ENCODE measurements around the gene ELP5. TPM values are rescaled to one million over a fixed set of nuclear protein-coding genes. Genes with fewer than 3 reads are reported as not detected.
A peak's percentile ranks its signal among the peaks of the same experiment; 100 is the strongest.

The ELP5 gene
- total RNA-seq, 1 experiment from 2014 or later = 75.3 TPM

DNA sequence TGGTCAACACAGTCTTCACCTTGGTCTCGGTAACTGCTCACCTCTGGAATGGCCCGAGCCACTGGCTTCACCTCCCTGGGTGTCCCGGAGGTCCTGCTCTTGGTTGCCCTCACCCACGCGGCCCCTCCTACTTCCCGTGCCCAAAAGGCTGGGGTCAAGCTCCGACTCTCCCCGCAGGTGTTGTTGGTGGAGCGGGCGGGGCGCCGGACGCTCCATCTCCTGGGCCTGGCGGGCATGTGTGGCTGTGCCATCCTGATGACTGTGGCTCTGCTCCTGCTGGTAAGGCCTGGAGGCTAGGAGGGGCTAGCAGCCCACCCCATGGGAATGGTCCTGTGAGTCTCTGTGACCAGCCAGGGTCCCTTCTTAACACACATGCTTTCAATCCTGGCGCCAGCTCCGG lies 32.9 kb downstream of the ELP5 start:
- no peak for DNase-seq (ENCODE audit: low read depth)

DNA sequence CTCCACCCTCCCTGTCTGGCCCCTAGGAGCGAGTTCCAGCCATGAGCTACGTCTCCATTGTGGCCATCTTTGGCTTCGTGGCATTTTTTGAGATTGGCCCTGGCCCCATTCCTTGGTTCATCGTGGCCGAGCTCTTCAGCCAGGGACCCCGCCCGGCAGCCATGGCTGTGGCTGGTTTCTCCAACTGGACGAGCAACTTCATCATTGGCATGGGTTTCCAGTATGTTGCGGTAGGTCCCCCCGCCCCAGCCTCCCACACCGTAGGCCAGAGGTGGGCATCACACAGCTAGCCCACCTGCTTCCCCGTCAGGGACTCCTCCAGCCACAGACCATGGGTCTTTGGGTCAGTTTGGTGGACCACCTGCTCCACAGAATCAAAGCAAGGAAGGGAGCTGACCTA lies 33.7 kb downstream of the ELP5 start:
- DNase-seq (ENCODE audit: low read depth) = no peak

DNA sequence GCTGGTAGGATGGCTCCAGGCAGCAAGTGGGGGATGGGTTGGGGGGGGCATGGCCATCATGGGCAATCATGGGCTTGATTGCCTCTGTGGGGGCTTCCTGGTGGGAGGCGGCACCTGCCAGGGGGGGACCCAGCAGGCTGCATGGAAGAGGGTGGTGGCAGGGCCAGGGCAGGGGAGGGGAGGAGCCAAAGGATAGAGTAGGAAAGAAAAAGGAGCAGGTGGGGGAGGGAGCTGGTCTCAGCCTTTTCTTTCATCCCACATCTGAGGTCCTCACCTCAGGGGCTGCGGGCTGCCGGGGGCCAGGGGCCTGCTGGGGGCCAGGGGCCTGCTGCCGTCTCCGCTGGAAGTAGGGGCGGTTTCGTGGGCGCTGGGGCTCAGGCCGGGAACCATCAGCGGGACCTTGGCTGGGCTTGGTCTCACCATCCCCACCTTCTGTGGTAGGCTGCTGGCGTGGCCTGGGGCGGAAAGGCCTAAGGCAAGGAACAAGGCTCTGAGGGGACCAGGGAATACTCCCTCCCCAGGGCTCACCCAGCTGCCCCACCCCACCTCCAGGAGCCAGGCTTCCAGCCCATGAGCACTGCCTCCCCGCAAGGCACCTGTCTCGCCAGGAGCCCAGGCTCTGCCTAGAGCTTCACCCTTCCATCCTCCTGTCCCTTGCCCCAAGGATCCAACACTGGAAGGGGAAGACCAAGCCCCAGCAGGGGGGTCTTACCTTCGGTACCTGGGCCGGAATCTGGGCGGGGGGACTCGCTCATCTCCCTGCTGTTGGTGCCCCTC lies 37.4 kb downstream of the ELP5 start:
- no peak for DNase-seq (ENCODE audit: low read depth)

GRCh38 chr17:7290166-7290565 lies 38.2 kb downstream of the ELP5 start:
- DNase-seq (ENCODE audit: low read depth) = no peak

- DNase-seq (ENCODE audit: low read depth) = no peak
Observed at GRCh38 chr17:7290685-7291084, 38.7 kb downstream of the ELP5 start.

DNA sequence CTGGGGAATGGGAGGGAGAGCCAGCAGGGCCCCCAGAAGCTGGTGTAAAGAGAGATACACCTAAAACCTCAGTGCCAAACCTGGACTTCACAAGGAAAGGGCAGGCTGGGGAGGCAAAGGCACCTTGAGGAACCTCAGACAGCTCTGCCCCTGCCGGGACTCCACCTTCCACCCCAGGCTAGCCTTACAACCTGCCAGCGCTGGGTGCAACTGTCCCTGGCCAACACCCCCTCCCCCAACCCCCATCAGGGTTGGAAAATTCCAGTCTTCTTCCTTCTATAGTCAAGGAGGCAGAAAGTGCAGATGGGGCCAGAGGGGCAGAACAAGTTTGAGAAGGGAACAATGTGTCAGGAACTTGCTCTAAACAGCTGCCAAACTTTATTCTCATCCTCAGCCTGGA lies 40.2 kb downstream of the ELP5 start:
- no peak for DNase-seq (ENCODE audit: low read depth)

DNA sequence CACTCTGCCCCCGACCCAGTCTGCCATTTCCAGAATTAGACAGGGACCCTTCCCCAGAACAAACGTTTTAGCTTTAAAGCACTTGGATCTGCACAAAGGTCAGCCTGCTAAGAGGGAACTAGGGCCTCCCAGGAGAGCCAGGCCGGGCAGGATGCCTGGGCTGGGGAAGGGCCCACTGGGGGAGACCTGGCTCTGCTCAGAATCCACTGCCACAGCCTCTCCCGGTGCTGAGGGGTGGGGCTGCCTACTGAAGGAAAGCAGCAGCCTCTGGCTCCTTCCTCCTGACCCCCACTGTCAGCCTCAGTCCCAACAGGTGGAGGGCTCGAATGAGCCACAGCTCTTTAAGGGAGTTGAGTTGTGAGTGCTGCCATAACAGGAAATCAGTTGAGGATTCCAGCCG lies 40.7 kb downstream of the ELP5 start:
- no peak for DNase-seq (ENCODE audit: low read depth)

DNA sequence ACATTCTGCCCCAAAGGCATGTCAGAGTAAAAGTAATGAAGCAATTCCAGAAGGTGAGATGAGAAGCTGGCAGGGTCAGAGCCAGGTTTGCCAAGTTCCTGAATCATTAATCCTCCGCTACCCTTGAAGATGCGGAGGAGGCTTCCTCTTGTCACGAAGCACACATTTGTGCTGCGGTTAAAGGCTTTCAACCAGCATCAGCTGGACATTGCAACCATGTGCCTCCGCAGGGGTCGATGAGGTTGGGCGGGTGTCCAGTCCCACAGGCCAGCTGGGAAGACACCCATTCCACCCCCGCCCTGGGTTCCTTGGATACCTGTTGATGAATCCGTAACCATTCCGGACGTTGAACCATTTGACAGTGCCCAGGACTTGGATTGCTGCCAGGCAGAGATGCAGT lies 41.1 kb downstream of the ELP5 start:
- peak; percentile 76 for DNase-seq (ENCODE audit: low read depth)

DNA sequence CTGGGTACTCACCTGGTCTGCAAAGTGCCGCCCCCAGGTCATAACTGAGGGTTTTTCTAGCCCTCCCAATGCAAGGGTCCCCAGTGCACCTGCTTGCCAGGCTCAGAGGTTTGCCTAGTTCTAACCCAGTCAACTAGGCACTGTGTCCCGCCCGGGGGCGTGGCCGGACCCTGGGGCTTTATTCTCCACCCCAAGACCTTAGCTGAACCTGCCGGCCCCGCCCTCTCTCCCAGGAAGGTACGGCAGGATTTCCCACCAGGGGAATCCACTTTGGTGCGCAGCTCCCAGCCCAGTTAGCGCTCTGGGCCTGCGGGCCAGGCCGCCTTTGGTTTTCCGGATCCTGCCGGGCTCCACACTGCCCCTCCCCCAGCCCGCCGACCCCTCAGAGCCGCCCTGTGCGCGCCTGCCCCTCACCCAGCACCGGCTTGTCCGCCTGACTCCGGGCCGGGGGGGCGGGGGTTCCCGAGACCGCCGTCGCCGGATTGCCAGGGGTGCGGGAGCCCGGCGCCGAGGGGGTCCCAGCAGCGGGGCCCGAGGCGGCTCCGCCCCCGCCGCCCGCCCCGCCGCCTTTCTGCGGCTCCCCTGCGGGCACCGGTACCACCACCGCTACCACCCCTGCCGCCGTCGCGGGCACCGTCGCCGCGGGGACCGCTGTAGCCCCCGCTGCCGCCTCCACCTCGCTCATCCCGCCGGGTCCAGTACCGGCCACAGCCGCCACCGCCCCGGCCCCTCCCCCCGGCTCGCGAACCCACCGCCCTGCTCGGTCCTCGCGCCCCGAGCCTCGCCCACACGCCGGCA lies 42.0 kb downstream of the ELP5 start:
- DNase-seq (ENCODE audit: low read depth) = no peak

GRCh38 chr17:7294614-7295153 lies 42.7 kb downstream of the ELP5 start, which contains the start of gene YBX2:
Gene YBX2 (minus strand): TSS chr17:7294639. CDS start chr17:7294500, 139 bp downstream.
- peak; percentile 66 for DNase-seq (ENCODE audit: low read depth)

DNA sequence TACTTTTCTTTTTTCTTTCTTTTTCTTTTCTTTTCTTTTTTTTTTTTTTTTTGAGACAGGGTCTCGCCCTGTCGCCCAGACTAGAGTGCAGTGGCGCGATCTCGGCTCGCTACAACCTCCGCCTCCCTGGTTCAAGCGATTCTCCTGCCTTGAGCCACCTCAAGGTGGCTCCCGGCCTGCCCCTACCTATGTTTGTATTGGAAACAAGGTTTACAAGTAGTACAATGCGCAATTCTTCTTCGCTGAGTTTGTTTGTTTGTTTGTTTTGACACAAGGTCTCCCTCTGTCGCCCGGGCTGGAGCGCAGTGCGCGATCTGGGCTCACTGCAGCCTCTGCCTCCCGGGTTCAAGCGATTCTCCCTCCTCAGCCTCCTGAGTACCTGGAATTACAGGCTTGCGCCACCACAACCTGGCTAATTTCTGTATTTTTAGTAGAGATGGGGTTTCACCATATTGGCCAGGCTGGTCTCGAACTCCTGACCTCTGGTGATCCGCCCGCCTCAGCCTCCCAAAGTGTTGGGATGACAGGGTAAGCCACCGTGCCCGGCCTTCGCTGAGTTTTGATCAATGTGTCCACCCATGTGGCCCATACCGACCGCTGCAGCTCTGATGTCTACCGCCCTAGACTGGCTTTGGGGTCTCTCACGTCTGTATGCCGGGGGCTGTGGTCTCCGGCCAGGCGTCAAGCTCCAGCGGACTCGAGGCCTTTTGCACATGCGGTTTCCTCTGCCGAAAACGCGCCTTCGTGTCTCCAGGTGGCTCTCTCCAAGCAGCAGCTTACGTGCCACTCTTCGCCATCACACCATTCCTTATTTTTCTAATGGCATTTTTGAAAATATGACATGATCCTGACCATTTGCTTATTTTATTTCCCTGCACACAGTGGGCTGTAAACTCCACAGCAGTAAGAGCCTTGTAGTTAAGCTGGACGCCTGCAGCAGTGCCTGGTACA lies 43.5 kb downstream of the ELP5 start:
- DNase-seq (ENCODE audit: low read depth) = no peak

DNA sequence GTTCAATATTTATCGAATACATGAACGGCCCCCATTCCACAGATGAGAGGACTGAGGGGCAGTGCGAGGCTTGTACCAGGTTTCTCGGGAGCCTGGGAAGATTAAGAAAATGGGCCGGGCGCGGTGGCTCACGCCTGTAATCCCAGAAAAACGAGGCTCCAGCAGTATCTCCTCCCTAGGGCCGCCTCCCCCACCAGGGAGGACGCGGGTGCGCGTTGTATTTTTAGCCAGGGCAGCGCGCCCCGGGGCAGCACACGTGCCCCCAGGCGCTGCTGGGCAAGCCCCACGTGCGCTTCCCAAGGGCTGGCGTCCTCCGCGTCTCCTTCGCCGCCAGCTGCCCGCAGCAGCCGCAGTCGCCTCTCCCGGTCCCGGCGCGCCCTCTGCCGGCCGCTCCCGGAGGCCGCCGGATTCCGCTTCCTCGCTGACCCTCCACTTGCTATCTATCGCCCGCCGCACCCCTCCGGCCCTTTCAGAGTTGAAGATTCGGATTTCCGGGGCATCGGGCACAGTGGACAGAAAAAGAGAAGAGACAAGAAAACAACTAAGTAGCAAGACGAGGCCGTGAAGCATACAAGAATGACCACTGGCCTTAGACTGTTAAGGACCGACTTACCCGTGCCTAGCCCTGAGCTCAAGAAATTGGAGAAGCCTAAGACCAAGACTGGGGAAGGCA lies 44.3 kb downstream of the ELP5 start:
- DNase-seq (ENCODE audit: low read depth) = peak; percentile 73

DNA sequence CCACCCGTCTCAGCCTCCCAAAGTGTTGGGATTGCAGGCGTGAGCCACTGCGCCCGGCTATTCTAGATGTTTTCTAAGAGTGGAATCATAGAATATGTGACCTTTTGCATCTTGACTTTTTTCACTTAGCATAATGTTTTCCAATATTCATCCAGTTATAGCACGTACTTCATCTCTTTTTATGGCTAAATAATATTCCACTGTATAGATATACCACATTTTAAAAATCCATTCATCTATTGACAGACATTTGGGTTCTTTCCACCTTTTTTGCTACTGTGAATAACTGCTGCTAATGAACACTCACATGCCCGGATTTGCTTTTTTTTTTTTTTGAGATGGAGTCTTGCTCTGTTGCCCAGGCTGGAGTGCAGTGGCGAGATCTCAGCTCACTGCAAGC lies 52.2 kb downstream of the ELP5 start:
- DNase-seq (ENCODE audit: low read depth) = no peak

DNA sequence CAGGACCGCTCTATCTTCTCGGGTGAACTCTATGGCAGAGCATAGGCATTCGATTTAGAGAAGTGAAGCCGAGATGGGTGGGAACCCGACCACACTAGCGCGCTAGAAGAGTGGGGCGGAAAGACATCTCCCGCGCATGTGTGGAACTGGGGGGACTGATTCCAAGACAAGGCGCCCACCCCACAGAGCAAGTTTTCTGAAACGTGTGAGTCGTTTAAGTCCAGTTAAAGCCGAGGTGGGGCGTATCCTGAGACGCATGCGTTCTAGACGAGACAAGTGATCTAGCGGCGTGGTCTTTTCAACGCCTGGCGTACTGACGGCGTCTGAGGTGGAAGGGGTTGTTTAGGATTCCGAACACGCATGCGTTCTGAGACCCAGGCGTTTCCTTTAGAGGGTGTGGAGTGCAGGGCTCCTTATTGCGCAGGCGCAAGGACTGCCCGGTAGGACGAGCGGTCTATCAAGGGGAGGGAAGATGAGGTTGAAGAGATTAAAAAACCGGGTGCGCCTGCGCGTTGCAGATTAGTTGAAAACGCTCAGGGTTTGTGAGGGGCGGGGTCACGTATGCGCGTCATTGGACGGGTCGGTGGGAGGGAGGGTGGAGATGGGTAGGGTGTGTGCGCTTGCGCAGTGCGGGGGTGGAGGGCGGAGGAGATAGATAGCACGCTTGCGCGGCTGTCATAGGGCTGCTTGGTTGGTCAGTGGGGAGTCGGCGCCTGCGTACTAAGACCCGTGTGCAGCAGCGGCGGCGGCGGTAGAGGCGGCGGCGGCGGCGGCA lies 55.1 kb downstream of the ELP5 start, which contains the start of gene EIF5A:
Gene EIF5A (plus strand): TSS at position 718 of the 775 bp plus-strand sequence. CDS start 2,008 bp downstream, outside the sequence.
- DNase-seq (ENCODE audit: low read depth) = peak; percentile 100

DNA sequence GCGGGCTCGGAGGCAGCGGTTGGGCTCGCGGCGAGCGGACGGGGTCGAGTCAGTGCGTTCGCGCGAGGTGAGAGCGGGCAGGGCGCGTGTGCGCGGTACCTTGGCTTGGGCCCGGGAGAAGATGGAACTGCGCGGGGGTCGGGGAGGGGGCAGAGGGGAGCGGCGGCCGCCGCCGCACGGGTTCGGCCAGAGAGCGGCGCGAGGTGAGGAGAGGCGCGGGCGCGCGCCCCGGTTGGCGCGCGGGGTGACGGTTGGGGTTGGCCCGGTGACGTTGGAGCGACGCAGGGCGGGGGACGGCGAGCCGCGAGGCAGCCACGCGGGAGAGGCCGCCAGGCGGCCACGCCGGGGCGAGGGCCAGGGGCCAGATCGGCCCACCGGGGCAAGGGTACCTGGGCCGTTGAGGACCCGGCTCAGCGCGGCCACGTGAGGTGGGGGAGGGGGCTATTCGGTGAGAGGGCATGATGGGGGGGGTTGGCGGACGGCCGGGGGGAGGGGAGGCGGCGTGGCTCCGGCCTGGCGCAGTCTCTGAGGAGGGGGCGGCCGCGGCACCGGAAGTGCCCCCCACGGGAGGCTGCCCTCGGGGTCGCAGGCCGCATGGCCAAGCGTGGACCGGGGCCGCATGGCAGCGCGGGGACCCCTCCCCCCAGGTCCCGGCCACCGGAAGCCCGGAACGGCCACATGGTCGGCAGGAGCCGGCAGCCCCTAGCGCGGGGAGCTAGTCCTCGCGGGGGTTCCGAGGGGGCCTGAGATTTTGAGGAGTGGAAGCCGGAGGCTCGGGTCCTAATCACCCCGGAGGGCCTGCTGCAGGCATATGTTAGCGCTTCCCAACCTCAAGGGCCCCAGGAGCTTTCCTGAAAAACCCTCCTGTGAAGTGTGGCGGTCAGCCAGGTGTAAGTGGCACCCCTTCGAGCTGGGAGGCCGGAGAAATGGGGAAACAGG lies 55.9 kb downstream of the ELP5 start:
- peak; percentile 22 for DNase-seq (ENCODE audit: low read depth)

DNA sequence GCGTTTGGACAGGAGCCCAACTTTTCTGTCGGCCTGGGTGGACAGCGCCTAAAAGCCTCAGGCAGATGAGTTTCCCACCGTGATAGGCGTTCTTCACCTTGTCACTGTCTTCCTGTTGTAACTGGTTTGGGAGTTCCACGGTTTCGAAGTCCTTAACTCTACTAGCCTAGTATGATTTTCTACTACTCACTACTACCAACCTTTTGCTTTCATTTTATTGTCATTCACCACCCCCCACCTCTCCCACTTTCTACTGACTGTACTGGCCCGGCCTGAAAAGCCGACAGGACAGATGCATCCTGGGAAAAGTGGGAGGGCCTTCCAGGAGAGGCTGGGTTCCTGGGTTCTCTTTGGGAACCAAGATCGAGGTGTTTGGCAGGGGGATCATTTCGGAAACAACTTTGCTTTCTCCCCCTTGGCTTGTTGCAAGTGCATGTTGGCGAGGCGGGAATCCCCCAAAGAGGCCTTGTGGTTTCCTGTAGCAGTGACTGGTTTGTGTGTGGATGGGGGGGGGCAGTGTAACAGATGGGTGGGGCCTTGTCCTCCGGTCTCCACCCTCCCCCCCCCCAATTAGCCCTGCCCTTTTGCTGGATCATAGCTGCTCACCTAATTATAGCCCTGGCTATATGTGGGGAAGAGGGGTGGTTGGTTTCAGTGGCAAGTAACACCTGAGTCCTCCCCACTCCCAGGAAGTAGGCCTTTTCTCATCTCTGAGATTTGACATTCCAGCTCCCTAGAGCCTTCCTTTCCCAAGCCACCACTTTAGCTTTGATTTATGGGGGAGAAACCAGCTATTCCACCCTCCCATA lies 56.8 kb downstream of the ELP5 start:
- peak; percentile 85 for DNase-seq (ENCODE audit: low read depth)
